H1 (cell line): ENCODE measurements around the gene SBDS. TPM values are rescaled to one million over a fixed set of nuclear protein-coding genes. Genes with fewer than 3 reads are reported as not detected.

Source experiments
- CTCF ChIA-PET: fragments of 300-600 bp; sonication (Branson Sonifier 250); formaldehyde crosslinking; loops from one replicate; lab custom pipeline; 2021; ENCODE audit not compliant: partially characterized antibody; lab: Charles Lee
- POLR2A ChIA-PET: fragments of 300-600 bp; sonication (Branson Sonifier 250); formaldehyde crosslinking; loops from one replicate; lab custom pipeline; 2021; ENCODE audit warnings: inconsistent platforms; ENCODE audit not compliant: partially characterized antibody; lab: Charles Lee
- DNase-seq, 2 experiments: peaks; one replicate each; pipeline versions ENCODE4 v3.0.0 to v3.0.0-alpha.2; 2010 to 2022; ENCODE audit warnings: low spot score in 2 of 2, low read depth in 1 of 2, mixed read lengths in 1 of 2
- FAIRE-seq: peaks from 2 replicates; lab custom pipeline; 2011; peaks lifted over from hg19 to GRCh38; lab: Jason Lieb, UNC
- H2AFZ ChIP-seq: 2 replicates; pipeline ENCODE4 v1.8.1; 2012; ENCODE audit warnings: low read length, inconsistent platforms
- H2AK5ac ChIP-seq: 2 replicates; pipeline ENCODE4 v1.6.1; 2013; ENCODE audit warnings: low read depth, low read length
- H2BK120ac ChIP-seq: replicated peaks from 2 replicates; pipeline ENCODE3; 2013; ENCODE audit warnings: low read depth, low read length, inconsistent platforms
- H2BK12ac ChIP-seq: 2 replicates; pipeline ENCODE4 v1.6.1; 2013; ENCODE audit warnings: low read depth, low read length
- H2BK15ac ChIP-seq: 2 replicates; pipeline ENCODE4 v1.6.1; 2013; ENCODE audit warnings: low read length
- H2BK20ac ChIP-seq: 2 replicates; pipeline ENCODE4 v1.6.1; 2013; ENCODE audit warnings: low read length
- H2BK5ac ChIP-seq: 2 replicates; pipeline ENCODE4 v1.6.1; 2013; ENCODE audit warnings: low read depth, low read length
- H3K14ac ChIP-seq: 2 replicates; pipeline ENCODE4 v1.6.1; 2013; ENCODE audit warnings: inconsistent platforms; ENCODE audit not compliant: insufficient read length
- H3K18ac ChIP-seq: 2 replicates; pipeline ENCODE4 v1.6.1; 2013; ENCODE audit warnings: low read length; ENCODE audit errors: extremely low read depth
- H3K23ac ChIP-seq: 2 replicates; pipeline ENCODE4 v1.6.1; 2013; ENCODE audit warnings: inconsistent platforms; ENCODE audit not compliant: insufficient read length
- H3K23me2 ChIP-seq: 2 replicates; pipeline ENCODE4 v1.6.1; 2013; ENCODE audit warnings: low read depth, low read length
- H3K27ac ChIP-seq: 2 replicates; pipeline ENCODE4 v1.6.1; 2011; ENCODE audit warnings: low read depth, low read length, inconsistent platforms
- H3K27me3 ChIP-seq, 4 experiments: replicated peaks in 1 of 4; 1 replicate in 1 of 4; 2 replicates in 3 of 4; pipeline versions ENCODE4 v1.6.1 to v1.8.1; 2011 to 2013; ENCODE audit warnings: low read length in 3 of 4, mild to moderate bottlenecking in 3 of 4, inconsistent platforms in 2 of 4, mixed read lengths in 2 of 4, moderate library complexity in 1 of 4; ENCODE audit not compliant: control insufficient read depth in 3 of 4, insufficient read depth in 3 of 4; ENCODE audit errors: extremely low read depth in 1 of 4
- H3K36me3 ChIP-seq, 4 experiments: 2 replicates each; pipeline versions ENCODE4 v1.6.1 to v1.8.1; 2011 to 2013; ENCODE audit warnings: mild to moderate bottlenecking in 4 of 4, low read length in 3 of 4, moderate library complexity in 2 of 4, control low read depth in 1 of 4, inconsistent platforms in 1 of 4; ENCODE audit not compliant: insufficient read depth in 4 of 4, control insufficient read depth in 2 of 4
- H3K4ac ChIP-seq: replicated peaks from 2 replicates; pipeline ENCODE3; 2013; ENCODE audit warnings: low read length, low read depth, mixed read lengths, inconsistent platforms; ENCODE audit not compliant: insufficient read length
- H3K4me1 ChIP-seq, 4 experiments: replicated peaks in 1 of 4; 1 replicate in 1 of 4; 2 replicates in 3 of 4; pipeline versions ENCODE4 v1.6.1 to v1.8.1; 2011 to 2013; ENCODE audit warnings: low read length in 3 of 4, inconsistent platforms in 2 of 4, mixed read lengths in 1 of 4; ENCODE audit not compliant: insufficient read depth in 4 of 4, control insufficient read depth in 3 of 4
- H3K4me2 ChIP-seq, 2 experiments: 2 replicates each; pipeline versions ENCODE4 v1.6.1 to v1.8.1; 2011 to 2013; ENCODE audit warnings: low read depth in 2 of 2, low read length in 2 of 2, control low read depth in 1 of 2, inconsistent platforms in 1 of 2, mild to moderate bottlenecking in 1 of 2; ENCODE audit not compliant: insufficient read depth in 1 of 2
- H3K4me3 ChIP-seq, 4 experiments: fragments of 200-600, 300-600 bp in 1 of 4; sonication (generic), shearing (Covaris generic), sonication (Bioruptor Twin) in 1 of 4; 2 replicates each; pipeline versions ENCODE4 v1.5.1 to v1.8.1; 2011 to 2016; ENCODE audit warnings: low read length in 4 of 4, low read depth in 3 of 4, control low read depth in 2 of 4, inconsistent platforms in 2 of 4, mild to moderate bottlenecking in 2 of 4, mixed read lengths in 1 of 4, moderate library complexity in 1 of 4; ENCODE audit not compliant: insufficient read depth in 2 of 4; ENCODE audit errors: extremely low read depth in 1 of 4
- H3K56ac ChIP-seq: replicated peaks from 2 replicates; pipeline ENCODE3; 2013; ENCODE audit warnings: low read depth, mild to moderate bottlenecking, mixed read lengths, low read length, inconsistent platforms; ENCODE audit not compliant: insufficient read length
- H3K79me1 ChIP-seq: 2 replicates; pipeline ENCODE4 v1.6.1; 2013; ENCODE audit warnings: low read depth, low read length, control low read depth
- H3K79me2 ChIP-seq, 2 experiments: 2 replicates each; pipeline versions ENCODE4 v1.6.1 to v1.8.1; 2012 to 2013; ENCODE audit warnings: low read length in 2 of 2, mild to moderate bottlenecking in 2 of 2, inconsistent platforms in 1 of 2; ENCODE audit not compliant: insufficient read depth in 2 of 2, control insufficient read depth in 1 of 2
- H3K9ac ChIP-seq, 4 experiments: replicated peaks in 1 of 4; 1 replicate in 1 of 4; 2 replicates in 3 of 4; pipeline versions ENCODE4 v1.6.1 to v1.8.1; 2011 to 2013; ENCODE audit warnings: low read depth in 3 of 4, low read length in 3 of 4, control low read depth in 2 of 4, mild to moderate bottlenecking in 2 of 4, moderate library complexity in 2 of 4, inconsistent platforms in 1 of 4; ENCODE audit errors: extremely low read depth in 1 of 4
- H3K9me3 ChIP-seq, 2 experiments: 2 replicates each; pipeline versions ENCODE4 v1.6.1 to v1.8.1; 2012 to 2013; ENCODE audit warnings: mild to moderate bottlenecking in 2 of 2, moderate library complexity in 2 of 2, control low read depth in 1 of 2, inconsistent platforms in 1 of 2, low read depth in 1 of 2, low read length in 1 of 2, mixed read lengths in 1 of 2; ENCODE audit not compliant: insufficient read depth in 2 of 2
- H4K20me1 ChIP-seq, 2 experiments: replicated peaks in 1 of 2; 2 replicates each; pipeline versions ENCODE3 to v1.8.1; 2011 to 2013; ENCODE audit warnings: inconsistent platforms in 2 of 2, low read length in 2 of 2, mild to moderate bottlenecking in 1 of 2; ENCODE audit not compliant: insufficient read depth in 2 of 2, control insufficient read depth in 1 of 2
- H4K5ac ChIP-seq: 2 replicates; pipeline ENCODE4 v1.6.1; 2013; ENCODE audit warnings: low read length, low read depth, mixed read lengths, inconsistent platforms; ENCODE audit not compliant: insufficient read length
- H4K8ac ChIP-seq: 2 replicates; pipeline ENCODE4 v1.8.0; 2013; ENCODE audit warnings: mild to moderate bottlenecking, moderate library complexity, low read length, inconsistent platforms; ENCODE audit not compliant: insufficient read depth; ENCODE audit errors: extremely low read depth
- H4K91ac ChIP-seq: replicated peaks from 2 replicates; pipeline ENCODE3; 2013; ENCODE audit warnings: low read length, mixed read lengths, inconsistent platforms; ENCODE audit not compliant: insufficient read length
- CTBP2 ChIP-seq: IDR thresholded peaks from 2 replicates; pipeline ENCODE4 v1.7.0; 2011; ENCODE audit warnings: borderline replicate concordance, mild to moderate bottlenecking, moderate library complexity, mixed read lengths, low read length; ENCODE audit not compliant: insufficient read depth, insufficient read length
- EZH2 ChIP-seq: fragments of 200-600 bp; sonication (generic); IDR thresholded peaks from 2 replicates; pipeline ENCODE4 v1.7.1; 2012; ENCODE audit warnings: low read depth, mild to moderate bottlenecking, moderate library complexity, low read length, inconsistent platforms; ENCODE audit not compliant: severe bottlenecking
- NANOG ChIP-seq: IDR thresholded peaks from 2 replicates; pipeline ENCODE4 v1.6.1; 2011; ENCODE audit warnings: low read length, low read depth, mild to moderate bottlenecking, inconsistent platforms; ENCODE audit not compliant: insufficient read depth, poor library complexity, severe bottlenecking
- SIX5 ChIP-seq: IDR thresholded peaks from 2 replicates; pipeline ENCODE4 v1.6.1; 2011; ENCODE audit warnings: mild to moderate bottlenecking, low read depth, low read length
- WGBS, 2 experiments: shearing (Covaris generic) in 1 of 2; methylation state at CpG; one replicate each; pipeline versions ENCODE4 v1.1.6 to v1.1.7; 2013 to 2015; ENCODE audit warnings: low lambda C conversion rate in 2 of 2, mixed read lengths in 2 of 2, inconsistent platforms in 1 of 2, low coverage in 1 of 2, missing lambda C conversion rate in 1 of 2; ENCODE audit not compliant: insufficient replicate concordance in 2 of 2, insufficient coverage in 1 of 2, insufficient read length in 1 of 2; ENCODE audit errors: extremely low coverage in 1 of 2, missing lambda C conversion rate in 1 of 2; 5-methylcytosine and 5-hydroxymethylcytosine counted together
- polyA plus RNA-seq, 7 experiments: library from polyadenylated mRNA; depleted of rRNA in 3 of 7; stranded (reverse) in 5 of 7; unstranded in 2 of 7; fragments of >200 nt in 5 of 7; fragments of 200-250 nt in 2 of 7; gene quantifications; 1 replicate in 5 of 7; 2 replicates in 1 of 7; 4 replicates in 1 of 7; pipeline versions ENCODE4 v1.2.1 to v1.2.3, GENCODE V29; 2011 to 2013; ENCODE audit warnings: missing spikeins in 2 of 7, mixed read lengths in 2 of 7
- total RNA-seq: library from RNA; stranded (reverse); fragmentation: NEBNext Ultra II Directional; extraction: Animal tissue kit (Norgen Biotek cat#: 25700); gene quantifications from 2 replicates; pipeline ENCODE4 v1.2.1, GENCODE V29; 2021
- TF ChIP-seq, protein P1 (sequence below): IDR thresholded peaks from 2 replicates; pipeline ENCODE4 v1.6.1; 2011; ENCODE audit warnings: low read length, improper control_type of control experiment

SBDS gene
- total and polyA plus RNA-seq, 2 of the 8 experiments (the other 6 are each of a cell fraction or from before 2014, with no cell fraction given): 8.2 to 27.5 TPM

DNA sequence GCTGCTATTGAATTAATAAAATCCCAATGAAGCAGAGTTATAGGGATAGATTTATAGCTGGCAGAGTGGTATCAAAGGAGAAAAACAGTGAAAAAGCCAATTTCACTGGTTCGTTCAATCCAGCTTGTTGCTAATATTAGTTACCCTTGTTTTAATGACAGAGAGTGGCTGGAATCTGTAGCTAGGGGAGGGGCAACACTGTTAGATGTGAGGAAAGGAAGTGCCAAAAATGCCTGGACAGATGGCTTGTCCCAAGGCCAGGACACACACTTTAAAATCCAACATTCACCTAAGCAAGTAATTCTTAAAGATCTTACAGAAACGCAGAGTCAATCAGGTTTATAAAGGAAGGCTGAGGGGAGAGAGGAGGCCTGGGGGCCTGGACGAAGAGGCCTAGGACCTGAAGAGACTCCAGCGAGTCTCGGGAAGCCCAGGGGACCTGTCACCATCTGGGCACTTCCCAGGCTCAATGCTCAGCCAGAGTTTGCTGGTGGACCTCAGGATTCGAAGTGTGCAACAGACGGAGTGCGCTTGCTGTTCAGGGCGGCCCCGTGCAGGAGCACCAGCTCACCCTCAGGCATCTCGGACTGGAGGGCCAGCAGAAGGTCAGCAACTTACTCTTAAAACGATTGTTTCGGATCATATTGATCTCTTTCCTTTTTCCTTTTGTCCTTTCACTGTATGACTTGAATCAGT is 37.6 kb downstream of the SBDS start:
- Histone ChIP-seq H3K23me2 (no peaks in the 10 kb centered on the region), H3K79me2 (no peaks in the 10 kb centered on the region), H3K4me2 (no peak overlapping the region), H3K4me1 (no peaks in the 10 kb centered on the region), H3K14ac (no peak overlapping the region), H4K8ac (0 out of 2 replicates have a peak overlapping the region, but pooled peaks have one; percentile 14), H2BK20ac (no peak overlapping the region), H2BK5ac (no peak overlapping the region), H3K27ac (no peak overlapping the region), H2AFZ (no peak overlapping the region), H3K27me3 (no peaks in the 10 kb centered on the region), H4K20me1 (peaks cover 0 to 5% of the 10 kb centered on the region in 2 experiments), H3K18ac (no peak overlapping the region)
- FAIRE-seq: no peak
- no peak for TF ChIP-seq EZH2
- no peak for TF ChIP-seq NANOG
- no peak for TF ChIP-seq SIX5
- TF ChIP-seq, protein P1, sequence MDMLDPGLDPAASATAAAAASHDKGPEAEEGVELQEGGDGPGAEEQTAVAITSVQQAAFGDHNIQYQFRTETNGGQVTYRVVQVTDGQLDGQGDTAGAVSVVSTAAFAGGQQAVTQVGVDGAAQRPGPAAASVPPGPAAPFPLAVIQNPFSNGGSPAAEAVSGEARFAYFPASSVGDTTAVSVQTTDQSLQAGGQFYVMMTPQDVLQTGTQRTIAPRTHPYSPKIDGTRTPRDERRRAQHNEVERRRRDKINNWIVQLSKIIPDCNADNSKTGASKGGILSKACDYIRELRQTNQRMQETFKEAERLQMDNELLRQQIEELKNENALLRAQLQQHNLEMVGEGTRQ: no peak
- no peak for TF ChIP-seq CTBP2
- TF ChIP-seq, all 59 proteins: peak for 0
- POLR2A ChIA-PET: interaction anchor here (1.1 kb wide), 1 partner anchor 10 kb away, joined by 3 read pairs; no protein-coding TSS in a partner anchor
- Histone ChIP-seq H3K9ac (no peak overlapping the region), H4K5ac (no peak overlapping the region), H3K9me3 (no peaks in the 10 kb centered on the region), H3K23ac (no peak overlapping the region), H2BK15ac (no peak overlapping the region), H2BK120ac (no peak overlapping the region), H3K4ac (no peak overlapping the region), H3K56ac (no peak overlapping the region), H4K91ac (no peak overlapping the region), H3K36me3 (peaks cover 8 to 36% (median 23%) of the 10 kb centered on the region in 4 experiments), H2BK12ac (no peak overlapping the region), H3K4me3 (no peak overlapping the region), H3K79me1 (no peaks in the 10 kb centered on the region), H2AK5ac (no peak overlapping the region)
- WGBS, 2 experiments: 88% methylated on average over 13 of the region's 13 CpGs; no CpG with 5 or more reads in 1 of the 2 experiments
- DNase-seq: no peak
- CTCF ChIA-PET: interaction anchor here (0.6 to 1.3 kb wide), 6 partner anchors 9 to 83 kb away, joined by 3 to 5 read pairs (median 4); no protein-coding TSS in a partner anchor
